GM13976 (cell line): Measurements from ENCODE around the gene PFKL.
A peak's percentile ranks its signal among the peaks of the same experiment; 100 is the strongest.

Experiments
- DNase-seq: peaks from one replicate; pipeline ENCODE4 v3.0.0; 2012; ENCODE audit warnings: low spot score
- in situ Hi-C: fragments of 300-500 bp; cut with MboI; formaldehyde crosslinking; loops from one replicate; pipeline ENCODE4 v1.12.0; 2022; ENCODE audit warnings: low sequenced_read_pairs, mixed read lengths, inconsistent platforms; ENCODE audit not compliant: unreplicated experiment
- TF ChIP-seq, protein P1 (sequence below): IDR thresholded peaks from 2 replicates; pipeline ENCODE4 v1.5.1; 2012; ENCODE audit warnings: borderline replicate concordance, mild to moderate bottlenecking; ENCODE audit not compliant: insufficient read depth; ENCODE audit errors: extremely low read depth, missing control alignments, control extremely low read depth

PFKL gene

GRCh38 chr21:44370027-44370735 is 70.3 kb downstream of the PFKL start:
- peak; percentile 44 for DNase-seq
- TF ChIP-seq, protein P1, sequence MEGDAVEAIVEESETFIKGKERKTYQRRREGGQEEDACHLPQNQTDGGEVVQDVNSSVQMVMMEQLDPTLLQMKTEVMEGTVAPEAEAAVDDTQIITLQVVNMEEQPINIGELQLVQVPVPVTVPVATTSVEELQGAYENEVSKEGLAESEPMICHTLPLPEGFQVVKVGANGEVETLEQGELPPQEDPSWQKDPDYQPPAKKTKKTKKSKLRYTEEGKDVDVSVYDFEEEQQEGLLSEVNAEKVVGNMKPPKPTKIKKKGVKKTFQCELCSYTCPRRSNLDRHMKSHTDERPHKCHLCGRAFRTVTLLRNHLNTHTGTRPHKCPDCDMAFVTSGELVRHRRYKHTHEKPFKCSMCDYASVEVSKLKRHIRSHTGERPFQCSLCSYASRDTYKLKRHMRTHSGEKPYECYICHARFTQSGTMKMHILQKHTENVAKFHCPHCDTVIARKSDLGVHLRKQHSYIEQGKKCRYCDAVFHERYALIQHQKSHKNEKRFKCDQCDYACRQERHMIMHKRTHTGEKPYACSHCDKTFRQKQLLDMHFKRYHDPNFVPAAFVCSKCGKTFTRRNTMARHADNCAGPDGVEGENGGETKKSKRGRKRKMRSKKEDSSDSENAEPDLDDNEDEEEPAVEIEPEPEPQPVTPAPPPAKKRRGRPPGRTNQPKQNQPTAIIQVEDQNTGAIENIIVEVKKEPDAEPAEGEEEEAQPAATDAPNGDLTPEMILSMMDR: no peak

DNA sequence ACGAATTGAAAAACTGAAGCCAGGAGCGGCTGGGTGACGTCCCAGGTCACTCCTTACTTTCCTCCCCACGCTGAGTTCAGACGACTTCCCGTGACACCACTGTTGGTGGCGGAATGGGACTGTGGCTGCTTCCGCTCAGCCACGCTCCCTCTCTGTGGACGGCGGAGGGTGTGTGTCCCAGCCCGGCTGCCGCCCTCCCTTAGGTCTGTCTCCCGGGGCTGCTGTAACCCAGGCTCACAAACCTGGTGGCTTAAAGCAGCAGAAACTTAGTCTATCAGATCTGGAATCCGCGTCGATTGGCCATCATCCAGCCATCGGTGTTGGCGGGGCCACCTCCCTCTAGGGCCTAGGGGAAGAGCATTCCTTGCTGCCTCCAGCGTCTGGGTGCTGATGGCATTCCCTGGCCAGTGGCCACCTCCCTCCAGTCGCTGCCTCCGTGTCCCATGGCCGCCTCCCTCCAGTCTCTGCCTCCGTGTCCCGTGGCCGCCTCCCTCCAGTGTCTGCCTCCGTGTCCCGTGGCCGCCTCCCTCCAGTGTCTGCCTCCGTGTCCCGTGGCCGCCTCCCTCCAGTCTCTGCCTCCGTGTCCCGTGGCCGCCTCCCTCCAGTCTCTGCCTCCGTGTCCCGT is 71.0 kb downstream of the PFKL start:
- TF ChIP-seq, protein P1: no peak
- DNase-seq: peak; percentile 23
- in situ Hi-C loops: loop anchor here (25.0 kb wide), 1 partner anchor 91 kb away; the partner anchor contains the start of gene LRRC3

More at GRCh38 chr21:44370027-44370735, 70.3 kb downstream of the PFKL start:
- in situ Hi-C loops: loop anchor here (25.0 kb wide), 1 partner anchor 92 kb away; the partner anchor contains the start of gene LRRC3

GRCh38 chr21:44371596-44371995 is 71.7 kb downstream of the PFKL start:
- TF ChIP-seq, protein P1: no peak
- in situ Hi-C loops: loop anchor here (25.0 kb wide), 1 partner anchor 91 kb away; the partner anchor contains the start of gene LRRC3
- no peak for DNase-seq

GRCh38 chr21:44372616-44373015 is 72.8 kb downstream of the PFKL start:
- in situ Hi-C loops: loop anchor here (25.0 kb wide), 1 partner anchor 90 kb away; the partner anchor contains the start of gene LRRC3
- TF ChIP-seq, protein P1: no peak
- DNase-seq: no peak

- in situ Hi-C loops: loop anchor here (25.0 kb wide), 1 partner anchor 88 kb away; the partner anchor contains the start of gene LRRC3
- DNase-seq: no peak
- TF ChIP-seq, protein P1: no peak
Observed at GRCh38 chr21:44374601-44375280, 74.9 kb downstream of the PFKL start.

DNA sequence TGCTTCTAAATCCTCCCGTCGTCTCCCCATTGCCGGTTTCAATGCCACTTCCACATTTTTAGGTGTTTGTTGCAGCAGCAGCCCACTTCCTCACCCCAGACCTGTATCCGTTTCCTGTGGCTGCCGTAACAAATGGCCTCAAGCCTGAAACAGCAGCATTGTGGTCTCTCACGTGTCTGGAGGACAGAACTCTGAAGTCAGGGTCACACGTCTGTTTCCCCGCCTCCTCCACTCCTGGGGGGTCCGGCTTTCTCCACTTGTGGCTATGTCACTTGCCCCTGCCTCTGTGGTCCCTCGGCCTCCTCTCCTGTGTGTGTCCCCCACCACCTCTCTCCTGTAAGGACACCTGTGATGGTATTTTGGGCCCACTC is 75.4 kb downstream of the PFKL start:
- in situ Hi-C loops: no loop called here

More for the DNA sequence above, 75.4 kb downstream of the PFKL start:
- peak; percentile 41 for DNase-seq
- TF ChIP-seq, protein P1: no peak
